DMS79 (cell line): ENCODE data around the gene SNTG2.

Source experiments
- DNase-seq: peaks from one replicate; lab custom pipeline; 2025; lab: John Stamatoyannopoulos, UW

SNTG2 gene

DNA sequence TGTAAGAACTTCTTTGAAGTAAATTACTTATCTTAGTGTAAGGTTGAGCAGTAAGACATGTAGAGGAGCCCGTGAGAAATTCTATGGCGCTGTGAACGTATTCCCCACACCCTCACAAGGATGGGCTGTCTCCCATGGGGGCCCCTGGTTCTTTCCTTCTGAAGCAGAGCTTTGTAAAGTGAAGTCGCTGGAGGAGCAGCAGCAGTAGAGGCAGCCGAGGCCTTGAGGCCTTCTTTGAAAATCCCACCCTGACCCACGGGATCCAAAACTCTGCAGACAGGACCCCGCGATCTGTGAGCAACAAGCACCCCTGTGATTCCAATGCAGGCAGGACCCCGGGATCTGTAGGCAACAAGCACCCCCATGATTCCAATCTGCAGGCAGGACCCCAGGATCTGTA lies 23.8 kb upstream of the SNTG2 start:
- DNase-seq = no peak

- DNase-seq = no peak
Observed at GRCh38 chr2:929011-929735, 21.5 kb upstream of the SNTG2 start.

DNA sequence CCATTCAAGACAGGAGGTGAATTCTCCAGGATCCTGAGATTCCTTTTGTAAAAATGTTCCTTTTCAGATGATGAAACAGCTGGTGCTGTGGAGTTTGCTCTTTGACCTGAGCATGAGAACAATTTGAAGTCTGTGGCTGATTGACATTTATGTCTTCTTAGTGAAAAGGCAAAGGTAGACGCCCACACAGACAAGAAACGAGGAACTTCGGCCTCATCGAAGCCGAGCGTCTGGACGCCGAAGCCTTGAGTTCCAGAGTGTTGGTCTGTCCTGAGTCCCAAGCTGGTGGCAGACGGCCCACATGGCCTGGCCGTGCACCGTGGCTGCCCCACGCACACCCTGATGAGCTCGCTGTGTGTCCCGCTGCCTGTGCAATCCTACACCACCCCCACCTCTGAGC lies 20.7 kb upstream of the SNTG2 start:
- no peak for DNase-seq

DNA sequence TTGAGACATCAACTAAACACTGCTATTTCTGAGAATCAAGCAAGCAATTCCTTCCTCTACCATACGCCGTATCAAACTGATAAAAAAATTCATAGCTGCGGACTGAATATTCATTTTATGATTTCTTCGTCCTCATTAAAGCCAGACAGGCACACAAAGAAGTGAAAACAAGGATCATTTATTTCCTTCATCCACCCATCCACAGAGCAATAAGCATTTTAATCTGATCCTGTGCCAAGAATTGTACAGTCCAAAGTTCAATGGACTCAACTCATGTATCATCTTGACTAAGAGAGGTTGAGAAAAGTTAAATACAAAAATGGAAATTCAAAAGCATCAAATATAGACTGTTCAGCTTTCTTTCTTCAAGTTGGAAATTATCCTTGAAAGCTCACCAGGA lies 19.7 kb upstream of the SNTG2 start:
- no peak for DNase-seq

DNA sequence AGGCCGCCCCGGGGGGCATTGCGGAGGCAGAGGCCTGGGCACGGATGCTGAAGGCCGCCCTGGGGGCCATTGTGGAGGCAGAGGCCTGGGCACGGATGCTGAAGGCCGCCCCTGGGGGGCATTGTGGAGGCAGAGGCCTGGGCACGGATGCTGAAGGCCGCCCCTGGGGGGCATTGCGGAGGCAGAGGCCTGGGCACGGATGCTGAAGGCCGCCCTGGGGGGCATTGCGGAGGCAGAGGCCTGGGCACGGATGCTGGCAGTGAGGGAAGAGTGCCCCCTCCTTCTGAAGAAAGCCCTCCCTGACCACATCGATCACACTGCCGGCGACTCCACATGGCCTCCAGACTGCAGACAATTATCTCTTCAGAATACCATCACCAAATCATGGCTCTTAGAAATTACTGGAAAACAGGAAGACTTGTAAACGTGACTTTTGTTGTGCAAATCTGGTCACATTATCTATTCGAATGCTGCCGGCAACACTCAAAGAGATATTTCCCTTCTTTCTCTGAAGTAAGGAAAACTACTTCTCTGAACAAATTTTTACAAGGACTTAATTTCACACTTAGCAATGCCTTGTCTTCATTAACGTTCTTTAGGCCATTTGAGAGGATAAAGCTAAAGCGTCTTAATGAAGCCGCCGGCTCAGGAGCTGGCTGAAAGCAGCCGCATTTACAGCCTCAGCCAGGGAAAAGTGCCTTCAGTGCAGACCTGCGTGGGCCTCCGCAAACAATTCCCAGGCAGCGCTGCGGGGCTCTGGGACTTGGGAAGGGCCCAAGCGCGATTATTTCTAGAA lies 18.1 kb upstream of the SNTG2 start:
- no peak for DNase-seq

DNA sequence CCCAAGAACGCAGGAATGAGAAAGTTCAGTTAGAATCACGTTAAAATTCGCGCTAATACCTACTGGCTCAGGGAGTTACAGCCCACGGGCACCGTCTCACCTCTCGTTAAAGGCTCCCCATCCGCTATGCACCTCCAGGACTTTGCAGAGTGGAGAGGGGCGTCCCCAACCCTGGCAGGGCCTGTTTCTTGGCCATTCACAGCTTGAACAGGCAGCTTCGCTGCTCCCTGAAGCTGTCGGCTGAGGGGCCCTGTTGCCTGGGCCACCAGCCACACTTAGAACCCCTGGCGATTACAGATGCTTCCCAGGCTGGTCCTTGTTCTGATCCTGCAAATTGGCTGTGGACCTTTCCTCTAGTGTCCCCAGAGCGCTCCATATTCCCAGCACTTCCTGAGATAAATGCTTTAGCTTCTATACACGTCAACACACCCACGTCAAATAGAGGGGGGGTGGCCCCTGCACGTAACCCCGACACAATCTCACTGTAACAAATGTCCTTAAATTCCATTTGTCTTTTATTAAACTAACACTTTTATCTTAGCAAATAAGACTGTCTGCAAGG lies 16.8 kb upstream of the SNTG2 start:
- DNase-seq = no peak

GRCh38 chr2:937530-937929 lies 13.1 kb upstream of the SNTG2 start:
- no peak for DNase-seq

- DNase-seq = no peak
Observed at GRCh38 chr2:938181-939005, 12.3 kb upstream of the SNTG2 start.

DNA sequence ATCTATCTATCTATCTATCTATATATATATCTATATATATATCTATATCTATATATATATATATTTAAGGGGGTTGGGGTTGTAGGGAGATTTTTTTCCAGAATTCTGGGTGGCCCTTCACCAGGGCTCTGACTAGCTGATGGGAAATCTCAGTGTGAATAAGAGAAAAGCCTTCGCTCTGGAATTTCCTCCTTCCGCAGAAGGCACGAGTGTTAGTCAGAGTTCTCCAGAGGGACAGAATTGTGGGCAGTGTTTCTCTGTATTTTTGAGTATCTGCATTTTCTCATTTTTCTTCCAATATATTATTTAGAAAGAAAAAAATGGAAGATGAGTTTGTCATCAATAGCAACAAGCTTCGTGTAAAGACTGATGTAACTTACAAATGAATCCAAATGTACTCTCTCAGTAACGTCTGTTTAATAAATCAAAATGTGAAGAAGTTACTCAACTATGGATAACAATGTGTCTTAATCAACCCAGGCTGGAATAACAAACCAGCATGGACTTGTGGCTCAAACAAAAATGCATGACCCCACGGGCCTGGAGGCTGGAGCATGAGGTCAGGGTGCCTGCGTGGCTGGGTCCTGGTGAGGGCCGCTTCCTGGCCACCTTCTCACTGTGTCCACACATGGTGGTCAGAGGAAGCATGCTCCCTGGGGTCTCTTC lies 10.6 kb upstream of the SNTG2 start:
- DNase-seq = no peak

GRCh38 chr2:941871-942270 lies 8.8 kb upstream of the SNTG2 start:
- no peak for DNase-seq

GRCh38 chr2:942775-943460 lies 7.7 kb upstream of the SNTG2 start:
- no peak for DNase-seq

DNA sequence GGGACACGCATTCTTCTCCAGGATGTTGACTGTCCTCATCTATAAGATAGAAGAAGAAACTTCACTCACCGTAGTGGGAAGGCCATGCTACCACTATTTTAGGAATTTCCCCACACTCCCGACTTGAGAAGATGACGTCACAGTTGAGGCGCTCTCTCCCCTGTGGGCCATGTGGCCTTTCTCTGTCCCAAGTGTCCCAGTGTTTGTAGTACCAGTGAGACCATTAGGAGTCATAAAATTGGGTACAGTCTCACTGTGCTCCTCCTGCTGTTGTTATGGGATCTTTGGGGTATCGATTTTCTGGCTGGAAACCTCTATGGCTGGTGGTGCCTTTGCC lies 7.2 kb upstream of the SNTG2 start:
- DNase-seq = no peak

- no peak for DNase-seq
Observed at GRCh38 chr2:943821-944220, 6.8 kb upstream of the SNTG2 start.

DNA sequence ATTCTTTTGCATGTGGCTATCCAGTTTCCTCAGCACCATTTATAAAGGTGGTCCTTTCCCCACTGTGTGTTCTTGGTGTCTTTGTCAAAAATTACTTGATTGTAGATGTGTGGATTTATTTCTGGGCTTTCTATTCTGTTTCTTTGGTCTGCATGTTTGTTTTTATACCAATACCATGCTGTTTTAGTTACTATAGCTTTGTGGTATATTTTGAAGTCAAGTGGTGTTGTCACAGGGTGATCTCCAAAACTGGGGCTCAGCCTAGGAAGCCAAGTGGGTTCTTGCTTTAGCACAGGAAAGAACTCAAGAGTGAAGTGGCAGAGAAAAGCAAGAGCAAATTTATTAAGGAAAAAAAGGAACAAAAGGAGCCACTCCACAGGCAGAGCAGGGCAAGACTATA lies 6.0 kb upstream of the SNTG2 start:
- DNase-seq = no peak

DNA sequence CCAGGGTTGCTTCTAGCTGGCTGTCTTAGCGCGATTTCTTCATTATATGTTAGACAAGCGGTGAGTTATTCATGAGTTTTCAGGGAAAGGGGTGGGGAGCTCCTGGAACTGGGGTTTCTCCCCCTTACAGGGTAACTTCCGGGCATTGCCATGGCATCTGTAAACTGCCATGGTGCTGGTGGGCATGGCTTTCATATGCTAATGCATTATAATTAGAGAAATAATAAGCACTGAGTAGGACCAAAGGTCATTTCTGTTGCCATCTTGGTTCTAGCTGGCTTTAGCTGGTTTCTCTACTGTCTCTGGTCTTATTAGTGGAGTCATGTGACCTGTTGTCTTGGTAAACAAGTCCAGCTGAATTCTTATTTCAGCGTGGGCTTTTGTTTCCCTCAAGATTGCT lies 5.5 kb upstream of the SNTG2 start:
- no peak for DNase-seq

DNA sequence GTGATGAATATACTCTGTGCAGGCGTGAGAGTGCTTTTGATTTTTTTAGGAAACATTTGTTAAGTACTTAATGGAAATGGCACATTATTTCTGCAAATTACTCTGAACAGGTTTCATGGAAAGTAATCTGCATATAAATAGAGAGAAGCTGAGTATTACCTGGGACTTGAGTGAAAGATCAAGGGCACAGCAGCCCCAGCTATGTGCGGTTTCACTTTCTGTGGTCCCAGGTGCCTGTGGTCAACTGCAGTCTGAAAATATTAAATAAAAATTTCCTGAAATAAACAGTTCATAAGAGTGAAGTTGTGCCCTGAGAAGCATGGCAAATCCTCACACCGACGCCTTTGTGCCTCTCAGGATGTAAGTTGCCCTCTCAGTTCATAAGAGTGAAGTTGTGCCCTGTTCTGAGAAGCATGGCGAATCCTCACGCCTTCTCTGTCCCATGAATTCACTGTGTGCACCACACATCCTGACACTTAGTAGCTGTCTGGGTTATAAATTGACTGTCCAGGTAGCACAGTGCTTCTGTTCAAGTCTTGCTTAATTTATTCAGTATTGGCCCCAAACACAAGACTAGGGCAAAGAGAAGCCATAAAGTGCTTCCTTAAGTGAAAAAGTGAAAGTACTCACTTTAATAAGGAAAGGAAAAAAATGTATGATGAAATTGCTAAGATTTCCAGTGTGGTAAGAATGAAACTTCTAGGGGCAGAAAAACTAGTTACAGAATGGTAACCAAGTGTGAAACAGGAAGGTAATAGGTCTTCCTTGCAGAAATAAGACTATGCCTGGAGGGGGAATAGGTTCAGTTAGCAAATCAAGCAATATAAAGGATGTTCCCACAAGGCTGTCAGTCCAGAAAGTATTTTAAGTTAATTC lies 4.3 kb upstream of the SNTG2 start:
- DNase-seq = no peak

GRCh38 chr2:949384-950079 lies 1.1 kb upstream of the SNTG2 start:
- peak; percentile 11 for DNase-seq

- DNase-seq = no peak
Observed at GRCh38 chr2:951224-952006, 766 bp downstream of the SNTG2 start.

GRCh38 chr2:953408-953807 lies 2.8 kb downstream of the SNTG2 start:
- no peak for DNase-seq
